Measurements from ENCODE around the gene DIRAS1. TPM values are rescaled to one million over a fixed set of nuclear protein-coding genes. Genes with fewer than 3 reads are reported as not detected.

DIRAS1 gene
- total RNA-seq, 1 experiment from 2014 or later = 33.7 TPM

DNA sequence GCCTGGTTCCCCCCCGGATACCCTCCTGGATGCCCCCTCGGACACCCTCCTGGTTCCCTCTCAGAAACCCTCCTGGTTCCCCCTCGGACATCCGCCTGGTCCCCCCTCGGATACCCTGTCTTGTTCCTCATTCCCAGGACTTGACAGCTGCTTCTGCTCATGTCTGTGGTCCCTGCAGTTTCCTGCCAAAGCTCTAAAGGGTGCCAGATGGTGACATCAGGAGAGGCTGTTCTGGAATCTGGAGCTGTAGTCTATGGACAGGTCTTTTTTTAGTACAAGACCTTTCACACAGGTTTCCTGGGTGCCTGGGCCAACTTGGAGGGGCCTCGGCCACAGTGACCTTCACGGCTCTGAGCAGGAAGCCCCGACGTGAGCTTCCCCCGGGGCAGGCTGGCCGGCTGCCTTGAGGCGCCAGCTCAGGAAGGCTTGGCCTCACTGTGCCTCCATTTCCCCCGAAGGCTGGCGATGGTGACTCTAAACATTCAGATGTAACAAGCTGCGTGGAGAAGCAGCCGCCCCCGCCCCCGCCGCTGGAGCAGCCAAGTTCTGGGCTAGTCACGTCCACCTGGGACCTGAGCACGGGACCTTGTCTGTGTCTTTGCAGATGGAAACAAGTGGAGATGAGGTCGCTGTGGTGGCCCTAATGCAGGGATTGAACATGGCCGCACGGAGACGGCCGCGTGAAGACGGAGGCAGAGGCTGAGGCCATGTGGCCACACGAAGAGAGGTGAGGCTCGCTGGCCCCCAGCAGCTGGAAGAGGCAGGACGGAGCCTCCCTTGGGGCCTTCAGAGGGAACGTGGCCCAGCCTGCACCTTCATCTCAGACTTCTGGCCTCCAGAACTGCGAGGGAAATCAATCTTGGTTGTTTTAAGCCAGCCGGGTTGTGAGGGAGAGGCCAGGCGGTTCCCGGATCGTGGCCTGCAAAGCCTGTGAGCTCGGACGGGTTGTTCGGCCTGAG lies 49.2 kb upstream of the DIRAS1 start:
- intact Hi-C loops (cut with micrococcal nuclease) = no loop called here

More for the DNA sequence above, 49.2 kb upstream of the DIRAS1 start:
- Histone ChIP-seq H3K79me2 (ENCODE audit: insufficient read depth, low read length) (peaks cover 73% of the 10 kb centered on the region), H3K4me3 (replicated peaks in 1 of 2; ENCODE audit: low read depth in 1 of 2, low read length in 2 of 2) (no peak overlapping the region), H3K4me2 (ENCODE audit: low read length) (no peak overlapping the region), H3K4me1 (ENCODE audit: control insufficient read depth in 1 of 2, insufficient read depth in 2 of 2, low read length in 2 of 2) (no peaks in the 10 kb centered on the region), H3K9me2 (ENCODE audit: insufficient read depth) (no peaks in the 10 kb centered on the region), H4K20me1 (ENCODE audit: insufficient read depth) (no peaks in the 10 kb centered on the region; the same call in 1 of the 2 replicates), H3K9ac (ENCODE audit: low read length) (no peak overlapping the region), H2AFZ (ENCODE audit: low read depth, low read length, poor library complexity, severe bottlenecking) (no peak overlapping the region), H3K9me3 (ENCODE audit: control insufficient read depth in 1 of 2, insufficient read depth in 1 of 2, low read depth in 1 of 2, low read length in 2 of 2) (no peaks in the 10 kb centered on the region), H3K27ac (ENCODE audit: low read depth, low read length) (no peak overlapping the region), H3K27me3 (ENCODE audit: insufficient read depth, low read length) (no peaks in the 10 kb centered on the region), H3K36me3 (ENCODE audit: control insufficient read depth in 1 of 2, insufficient read depth in 2 of 2, low read length in 2 of 2) (peaks cover 11 to 17% of the 10 kb centered on the region in 2 experiments; a peak in 3 of 4 replicates)
- no peak for DNase-seq (ENCODE audit: low read depth, low spot score)
- no peak for ATAC-seq
- TF ChIP-seq EZH2phosphoT487 (IDR thresholded peaks at IDR 0.05; ENCODE audit: borderline replicate concordance) (no peak), CTCF (IDR thresholded peaks at IDR 0.05 in 2 of 3, conservative IDR thresholded peaks at IDR 0.05 in 1 of 3; ENCODE audit: borderline replicate concordance in 1 of 3, insufficient read depth in 1 of 3, low read depth in 2 of 3, low read length in 2 of 3) (no peak), ELF1 (IDR thresholded peaks at IDR 0.05; ENCODE audit: borderline replicate concordance, low read depth) (no peak), SP1 (IDR thresholded peaks at IDR 0.05; ENCODE audit: low read depth) (no peak), YY1 (IDR thresholded peaks at IDR 0.05; ENCODE audit: extremely low read depth, insufficient replicate concordance, low read depth, low read length) (no peak), SRF (IDR thresholded peaks at IDR 0.05; ENCODE audit: low read depth) (no peak), RAD21 (IDR thresholded peaks at IDR 0.05; ENCODE audit: low read depth) (no peak)
- TF ChIP-seq, protein P1, sequence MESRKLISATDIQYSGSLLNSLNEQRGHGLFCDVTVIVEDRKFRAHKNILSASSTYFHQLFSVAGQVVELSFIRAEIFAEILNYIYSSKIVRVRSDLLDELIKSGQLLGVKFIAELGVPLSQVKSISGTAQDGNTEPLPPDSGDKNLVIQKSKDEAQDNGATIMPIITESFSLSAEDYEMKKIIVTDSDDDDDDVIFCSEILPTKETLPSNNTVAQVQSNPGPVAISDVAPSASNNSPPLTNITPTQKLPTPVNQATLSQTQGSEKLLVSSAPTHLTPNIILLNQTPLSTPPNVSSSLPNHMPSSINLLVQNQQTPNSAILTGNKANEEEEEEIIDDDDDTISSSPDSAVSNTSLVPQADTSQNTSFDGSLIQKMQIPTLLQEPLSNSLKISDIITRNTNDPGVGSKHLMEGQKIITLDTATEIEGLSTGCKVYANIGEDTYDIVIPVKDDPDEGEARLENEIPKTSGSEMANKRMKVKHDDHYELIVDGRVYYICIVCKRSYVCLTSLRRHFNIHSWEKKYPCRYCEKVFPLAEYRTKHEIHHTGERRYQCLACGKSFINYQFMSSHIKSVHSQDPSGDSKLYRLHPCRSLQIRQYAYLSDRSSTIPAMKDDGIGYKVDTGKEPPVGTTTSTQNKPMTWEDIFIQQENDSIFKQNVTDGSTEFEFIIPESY (IDR thresholded peaks at IDR 0.05; ENCODE audit: extremely low read depth, insufficient replicate concordance, low read length) = no peak
- ChIA-PET CTCF (no interaction called here), RAD21 (ENCODE audit: low non-redundant PET in 1 of 2, low total read pairs in 2 of 2, uncharacterized antibody in 2 of 2, unreplicated experiment in 2 of 2) (no interaction called here), POLR2A (no interaction called here)
- BruUV-seq (replicated peaks) = no TSS peak
